ENCODE data around the gene PAGE5. TPM values are rescaled to one million over a fixed set of nuclear protein-coding genes. Genes with fewer than 3 reads are reported as not detected.

PAGE5 gene
- total and polyA plus RNA-seq, 2 experiments from 2014 or later, result not detected

DNA sequence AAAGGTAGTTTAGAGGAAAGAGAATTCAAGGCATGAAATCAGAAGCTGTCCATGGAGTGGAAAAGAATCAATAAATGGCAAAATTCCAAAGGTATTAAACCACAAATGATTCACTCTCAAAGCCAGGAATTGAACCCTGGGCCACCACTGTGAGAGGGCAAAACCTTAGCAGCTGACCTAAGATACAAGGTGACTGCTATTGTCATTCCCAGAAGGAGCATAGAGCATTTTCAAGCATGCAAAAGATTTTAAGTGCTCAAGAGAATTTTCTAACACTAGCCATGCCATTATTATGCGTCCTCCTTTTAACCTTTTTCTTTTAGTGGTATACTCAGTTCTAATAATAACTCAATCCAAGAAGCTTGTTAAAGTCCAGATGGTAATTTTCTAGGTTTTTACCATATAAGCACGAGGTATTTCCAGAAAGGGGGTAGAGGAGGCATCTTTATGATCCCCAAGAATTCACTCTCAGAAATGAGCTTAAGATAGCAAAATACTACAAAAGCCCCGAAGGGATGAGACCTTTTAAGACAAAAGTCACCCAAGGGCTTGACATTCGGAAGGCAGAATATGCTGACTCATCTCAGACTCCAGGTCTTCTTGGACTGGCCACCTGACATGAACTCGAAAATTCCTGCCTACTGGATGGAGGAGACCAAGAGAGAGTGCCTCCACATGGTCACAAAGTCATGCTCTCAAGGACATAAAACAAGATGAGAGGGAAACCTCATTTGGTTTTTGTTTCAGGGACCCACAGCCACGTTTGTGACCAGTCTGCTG is 13.8 kb upstream of the PAGE5 start:
- Histone ChIP-seq H3F3A (ENCODE audit: insufficient read depth) (no peaks in the 10 kb centered on the region), H3K9me2 (ENCODE audit: insufficient read depth) (no peaks in the 10 kb centered on the region), H3K9ac (no peak overlapping the region), H3K4me2 (ENCODE audit: unreplicated experiment) (no peak overlapping the region), H3K9me3 (ENCODE audit: low read depth) (no peaks in the 10 kb centered on the region), H3K4me1 (ENCODE audit: insufficient read depth) (no peaks in the 10 kb centered on the region), H3K4me3 (no peak overlapping the region), H4K20me1 (ENCODE audit: insufficient read depth) (no peaks in the 10 kb centered on the region), H3K27me3 (replicated peaks; ENCODE audit: insufficient read depth) (no peaks in the 10 kb centered on the region), H2AFZ (no peak overlapping the region), H3K27ac (no peak overlapping the region), H3K36me3 (ENCODE audit: low read depth) (no peaks in the 10 kb centered on the region), H3K79me2 (ENCODE audit: insufficient read depth) (no peaks in the 10 kb centered on the region)
- 12 to 18% methylated on average over 6 of the region's 6 CpGs for WGBS, 2 experiments (ENCODE audit: low coverage in 1 of 2, low lambda C conversion rate in 2 of 2, missing lambda C conversion rate in 2 of 2)
- DNase-seq, result no peak
- TF ChIP-seq EZH2phosphoT487 (IDR thresholded peaks at IDR 0.05; ENCODE audit: insufficient read depth, low read depth) (no peak), EZH2 (IDR thresholded peaks at IDR 0.05; ENCODE audit: insufficient read depth, poor library complexity, severe bottlenecking) (no peak)
- in situ Hi-C loops (cut with MboI), result no loop called here

DNA sequence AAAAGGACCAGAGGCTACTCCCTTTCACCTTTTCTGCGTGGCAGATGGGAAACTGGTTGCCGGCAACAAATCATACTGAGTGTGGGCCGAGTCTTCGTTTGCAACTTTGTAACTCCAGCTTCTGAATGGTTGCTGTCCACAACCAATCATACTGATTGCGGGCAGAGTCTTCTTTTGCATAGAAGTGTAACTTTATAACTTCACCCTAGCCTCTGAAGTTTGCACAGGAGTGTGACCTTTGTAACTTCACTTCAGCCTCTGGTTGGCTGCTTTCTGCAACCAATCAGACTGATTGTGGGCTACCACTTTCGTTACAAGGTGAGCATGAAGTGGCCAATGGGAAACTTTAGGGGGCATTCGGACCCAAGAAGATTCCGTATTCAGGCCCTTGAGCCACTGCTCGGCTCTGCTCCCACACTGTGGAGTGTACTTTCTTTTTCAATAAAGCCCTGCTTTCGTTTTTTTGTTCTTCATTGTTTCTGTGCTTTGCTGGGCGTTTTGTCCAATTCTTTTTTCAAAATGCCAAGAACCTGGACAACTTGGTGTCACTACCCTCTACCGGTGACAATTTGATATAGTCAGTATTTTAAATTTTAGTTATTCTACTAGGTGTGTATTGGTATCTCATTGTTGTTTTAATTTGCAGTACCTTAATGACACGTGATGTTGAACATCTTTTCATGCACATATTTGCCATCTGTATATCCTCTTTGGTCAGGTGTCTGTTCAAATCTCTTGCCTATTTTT is 9.0 kb upstream of the PAGE5 start:
- H3K36me3 ChIP-seq (ENCODE audit: low read depth), result no peaks in the 10 kb centered on the region

GRCh38 chrX:55213381-55213780 is 6.8 kb upstream of the PAGE5 start:
- no peaks in the 10 kb centered on the region for H3K4me1 ChIP-seq (ENCODE audit: insufficient read depth)
- no peaks in the 10 kb centered on the region for H3F3A ChIP-seq (ENCODE audit: insufficient read depth)
- H3K36me3 ChIP-seq (ENCODE audit: low read depth), result no peaks in the 10 kb centered on the region
- in situ Hi-C loops (cut with MboI), result no loop called here
- no peak overlapping the region for H3K4me3 ChIP-seq
- no peaks in the 10 kb centered on the region for H4K20me1 ChIP-seq (ENCODE audit: insufficient read depth)
- no peaks in the 10 kb centered on the region for H3K79me2 ChIP-seq (ENCODE audit: insufficient read depth)
- no peak for DNase-seq
- H2AFZ ChIP-seq, result no peak overlapping the region
- no peak overlapping the region for H3K27ac ChIP-seq
- no peaks in the 10 kb centered on the region for H3K27me3 ChIP-seq (replicated peaks; ENCODE audit: insufficient read depth)
- no peaks in the 10 kb centered on the region for H3K9me2 ChIP-seq (ENCODE audit: insufficient read depth)
- no peak overlapping the region for H3K4me2 ChIP-seq (ENCODE audit: unreplicated experiment)
- 10 to 33% methylated on average over 3 of the region's 3 CpGs for WGBS, 2 experiments (ENCODE audit: low coverage in 1 of 2, low lambda C conversion rate in 2 of 2, missing lambda C conversion rate in 2 of 2)
- H3K9ac ChIP-seq, result no peak overlapping the region
- no peak for TF ChIP-seq EZH2phosphoT487 (IDR thresholded peaks at IDR 0.05; ENCODE audit: insufficient read depth, low read depth)
- no peak for TF ChIP-seq EZH2 (IDR thresholded peaks at IDR 0.05; ENCODE audit: insufficient read depth, poor library complexity, severe bottlenecking)
- no peaks in the 10 kb centered on the region for H3K9me3 ChIP-seq (ENCODE audit: low read depth)

More for the DNA sequence above, 9.0 kb upstream of the PAGE5 start:
- Histone ChIP-seq H3K9me3 (ENCODE audit: low read depth) (no peaks in the 10 kb centered on the region), H2AFZ (no peak overlapping the region), H3K4me1 (ENCODE audit: insufficient read depth) (no peaks in the 10 kb centered on the region), H3K4me3 (no peak overlapping the region), H3K79me2 (ENCODE audit: insufficient read depth) (no peaks in the 10 kb centered on the region), H3K9me2 (ENCODE audit: insufficient read depth) (no peaks in the 10 kb centered on the region), H3K9ac (no peak overlapping the region), H3K4me2 (ENCODE audit: unreplicated experiment) (no peak overlapping the region), H3K27ac (no peak overlapping the region), H4K20me1 (ENCODE audit: insufficient read depth) (no peaks in the 10 kb centered on the region), H3F3A (ENCODE audit: insufficient read depth) (no peaks in the 10 kb centered on the region), H3K27me3 (replicated peaks; ENCODE audit: insufficient read depth) (no peaks in the 10 kb centered on the region)
- TF ChIP-seq EZH2phosphoT487 (IDR thresholded peaks at IDR 0.05; ENCODE audit: insufficient read depth, low read depth), result no peak
- no peak for TF ChIP-seq EZH2 (IDR thresholded peaks at IDR 0.05; ENCODE audit: insufficient read depth, poor library complexity, severe bottlenecking)
- no peak for DNase-seq
- in situ Hi-C loops (cut with MboI), result no loop called here
- WGBS, 2 experiments (ENCODE audit: low coverage in 1 of 2, low lambda C conversion rate in 2 of 2, missing lambda C conversion rate in 2 of 2), result 43 to 48% methylated on average over 13 of the region's 13 CpGs

DNA sequence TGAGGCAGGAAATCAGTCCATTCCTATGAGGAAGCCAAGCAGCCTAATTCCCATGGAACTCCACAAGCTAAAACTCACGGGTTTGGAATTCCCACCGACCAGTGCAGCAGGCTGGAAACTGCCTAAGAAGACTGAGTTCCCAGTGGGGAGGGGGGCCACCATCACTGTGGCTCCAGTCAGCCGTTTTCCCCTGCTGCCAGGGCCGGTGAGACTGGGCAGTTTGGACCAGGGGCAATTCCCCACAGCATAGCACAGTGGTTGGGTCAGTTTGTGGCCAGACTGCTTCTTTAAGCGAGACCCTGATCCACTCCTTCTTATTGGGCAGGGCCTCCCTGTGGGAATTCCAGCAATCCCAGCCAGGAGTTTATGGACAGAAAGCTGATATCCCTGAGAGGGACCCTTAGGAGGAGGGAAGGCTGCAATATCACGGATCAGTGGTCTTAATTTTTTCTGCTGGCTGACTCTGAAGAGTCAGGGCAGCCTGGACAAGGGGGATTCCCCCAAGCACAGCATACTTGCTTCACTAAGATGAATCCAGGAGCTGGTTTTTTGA is 20.7 kb downstream of the PAGE5 start:
- Histone ChIP-seq H3K27ac (no peak overlapping the region), H3K9me2 (ENCODE audit: insufficient read depth) (no peaks in the 10 kb centered on the region), H3F3A (ENCODE audit: insufficient read depth) (no peaks in the 10 kb centered on the region), H3K9me3 (ENCODE audit: low read depth) (no peaks in the 10 kb centered on the region), H3K4me2 (ENCODE audit: unreplicated experiment) (no peak overlapping the region), H3K27me3 (replicated peaks; ENCODE audit: insufficient read depth) (no peaks in the 10 kb centered on the region), H3K79me2 (ENCODE audit: insufficient read depth) (no peaks in the 10 kb centered on the region), H4K20me1 (ENCODE audit: insufficient read depth) (no peaks in the 10 kb centered on the region), H3K4me3 (no peak overlapping the region), H3K36me3 (ENCODE audit: low read depth) (no peaks in the 10 kb centered on the region), H2AFZ (no peak overlapping the region), H3K9ac (no peak overlapping the region), H3K4me1 (ENCODE audit: insufficient read depth) (no peaks in the 10 kb centered on the region)
- 6 to 18% methylated on average over 3 to 6 of the region's 6 CpGs for WGBS, 2 experiments (ENCODE audit: low coverage in 1 of 2, low lambda C conversion rate in 2 of 2, missing lambda C conversion rate in 2 of 2)
- TF ChIP-seq EZH2phosphoT487 (IDR thresholded peaks at IDR 0.05; ENCODE audit: insufficient read depth, low read depth), result no peak
- TF ChIP-seq EZH2 (IDR thresholded peaks at IDR 0.05; ENCODE audit: insufficient read depth, poor library complexity, severe bottlenecking), result no peak
- DNase-seq, result no peak
- in situ Hi-C loops (cut with MboI), result no loop called here

All from GM23248 (cell line).